NOMO-1 treated with dmso at 0.1 percent for 144 hours (cell line): Measurements from ENCODE around the gene TBC1D7.

Source experiments
- DNase-seq: peaks from one replicate; lab custom pipeline; 2025; ENCODE audit not compliant: unreplicated experiment; lab: John Stamatoyannopoulos, UW

Gene TBC1D7

DNA sequence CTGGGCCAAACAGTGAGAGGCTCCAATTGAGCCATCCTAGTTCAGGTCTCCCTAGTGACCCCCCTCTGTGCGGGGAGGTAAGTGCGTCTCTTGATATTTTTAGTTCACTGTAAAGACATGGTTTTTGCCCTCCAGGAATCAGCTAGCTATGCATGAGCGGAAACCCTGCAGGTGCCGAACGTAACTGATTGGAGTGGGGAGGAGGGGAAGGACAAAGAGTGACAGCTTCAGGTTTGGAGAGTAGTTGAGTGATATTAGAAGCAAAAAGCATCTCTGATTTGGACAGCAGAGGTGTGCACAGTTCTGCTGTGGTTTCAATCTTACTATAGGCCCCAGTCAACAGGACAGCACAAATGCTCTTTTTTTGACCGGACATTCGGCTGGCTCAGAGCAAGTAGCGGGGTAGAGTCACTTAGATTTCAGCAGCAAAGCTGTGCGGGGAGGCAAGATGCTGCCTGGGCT, 31.8 kb downstream of the TBC1D7 start:
- DNase-seq: no peak

DNA sequence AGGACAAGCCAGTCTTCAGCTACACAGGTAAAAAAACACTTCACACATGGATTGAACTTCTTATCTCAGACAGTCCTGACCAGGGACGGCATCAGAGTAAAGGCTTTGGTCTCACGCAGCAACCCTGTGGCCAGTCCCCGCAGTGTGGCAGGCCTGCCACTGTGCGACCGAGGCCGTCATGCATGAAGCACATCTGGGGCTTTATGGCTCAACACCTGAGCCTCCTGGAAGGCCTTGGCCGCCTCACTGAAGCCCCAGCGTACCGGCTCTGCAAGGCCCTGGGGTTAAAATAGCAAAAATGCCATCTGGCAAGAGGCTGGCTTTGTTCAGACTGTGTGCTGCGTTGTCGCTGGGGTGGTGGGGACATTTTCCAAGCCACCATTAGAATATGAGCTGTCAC, 32.8 kb downstream of the TBC1D7 start:
- no peak for DNase-seq

DNA sequence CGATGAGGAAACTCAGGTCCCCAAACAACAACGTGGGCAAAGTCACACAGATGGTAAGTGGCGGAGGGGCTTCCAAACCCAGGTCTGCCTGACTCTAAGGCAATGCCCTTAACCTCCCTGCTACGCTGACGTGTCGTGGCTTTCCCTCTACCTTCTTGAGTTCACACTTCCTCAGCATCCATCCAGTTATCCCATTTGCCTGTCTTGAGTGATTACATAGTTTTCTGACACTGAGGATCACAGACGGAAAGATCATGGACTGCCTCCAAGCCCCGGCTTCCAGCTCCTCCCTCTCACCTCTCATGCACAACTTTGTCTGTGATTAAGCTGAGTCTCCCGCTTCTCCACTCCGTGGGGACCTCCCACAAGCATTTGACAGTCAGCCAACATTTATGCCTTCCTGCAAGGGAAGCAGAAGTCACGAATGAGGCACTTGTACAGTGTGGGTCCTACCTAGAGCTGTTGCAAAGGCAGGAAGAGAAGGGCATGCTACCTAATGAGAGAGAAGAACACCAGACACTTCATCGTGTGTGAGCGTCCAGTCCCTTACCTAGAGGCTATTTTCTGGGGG, 33.8 kb downstream of the TBC1D7 start:
- DNase-seq: no peak

DNA sequence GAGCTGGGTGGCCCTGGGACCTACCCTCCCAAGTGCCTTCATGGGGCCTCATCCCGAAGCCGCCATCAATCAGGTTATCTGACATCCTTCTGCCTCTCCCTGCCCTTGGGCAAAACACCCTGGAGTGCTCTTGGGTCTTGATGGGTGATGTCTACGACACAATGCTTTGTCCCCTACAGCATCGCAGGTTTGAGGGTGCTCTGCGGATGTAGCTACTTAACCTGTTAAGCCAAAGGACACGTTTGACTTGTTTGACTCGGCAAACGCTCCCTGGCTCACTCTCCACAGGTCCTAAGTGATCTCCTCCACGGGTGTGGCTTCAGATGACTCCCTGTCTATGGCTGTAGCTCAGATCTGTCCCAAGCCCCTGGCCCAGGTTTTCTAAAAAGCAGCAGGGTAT, 35.6 kb downstream of the TBC1D7 start:
- DNase-seq: no peak

DNA sequence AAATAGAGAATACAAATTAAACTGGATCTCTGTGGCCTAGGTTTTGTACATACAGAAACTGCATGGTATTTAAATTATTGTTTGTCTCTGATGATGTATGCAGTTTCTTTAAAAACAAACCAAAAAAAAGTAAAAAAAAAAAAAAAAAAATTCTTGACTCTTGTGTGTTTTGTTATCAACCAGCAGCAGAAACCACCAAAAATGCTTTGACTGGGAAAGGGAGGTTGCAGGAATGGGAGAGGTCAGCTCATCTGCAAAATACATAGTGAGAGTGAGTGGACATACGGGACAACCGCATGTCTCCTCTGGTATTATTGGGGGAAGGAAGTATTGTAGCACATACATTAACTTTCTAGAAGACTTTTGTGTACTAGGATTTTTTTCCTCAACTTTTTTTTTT, 38.0 kb downstream of the TBC1D7 start:
- no peak for DNase-seq

DNA sequence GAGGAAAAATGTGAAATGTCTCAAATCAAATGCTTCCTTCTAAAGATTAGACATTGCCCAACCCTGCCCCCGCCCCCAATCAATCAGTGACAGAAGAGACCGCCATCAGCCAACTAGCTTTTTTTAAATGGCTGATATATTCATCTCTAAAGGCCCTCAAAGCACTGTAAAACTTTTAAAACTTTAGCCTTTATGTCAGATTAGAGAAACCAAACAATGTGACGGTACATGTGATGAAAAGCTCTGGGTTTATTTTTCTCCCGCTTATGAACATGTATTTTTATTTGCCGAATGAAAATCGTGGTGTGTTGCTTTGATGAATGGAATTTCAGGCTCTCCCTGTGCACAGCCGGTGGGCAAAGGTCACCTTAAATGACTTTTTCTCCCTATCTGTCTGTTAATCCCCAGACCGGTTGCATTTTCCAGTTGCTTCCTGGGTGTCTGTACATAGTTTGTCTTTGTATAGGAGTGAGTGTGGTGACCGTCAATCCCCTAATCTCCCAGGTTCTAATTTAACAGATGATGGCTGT, 38.5 kb downstream of the TBC1D7 start:
- DNase-seq: no peak

DNA sequence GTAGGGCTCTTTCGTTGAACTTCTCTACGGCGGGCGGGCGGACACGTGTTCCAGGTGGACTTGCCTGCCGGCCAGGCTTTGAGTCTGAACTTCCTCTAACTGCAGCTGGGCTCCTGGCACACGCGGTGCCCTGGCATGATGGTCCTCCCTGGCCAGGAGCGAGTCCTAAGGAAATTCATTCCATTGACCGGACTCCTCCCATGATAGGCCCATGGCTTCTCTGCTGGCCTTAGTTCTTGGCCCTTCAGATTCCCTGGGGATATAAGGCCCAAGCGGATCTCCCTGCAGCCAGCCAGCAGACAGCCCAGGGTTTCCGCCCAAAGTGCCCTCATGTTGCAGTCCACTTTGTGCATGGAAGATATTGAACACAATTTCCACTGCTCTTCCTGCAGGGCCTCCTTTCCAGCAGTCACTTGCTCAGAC, 39.4 kb downstream of the TBC1D7 start:
- DNase-seq: no peak

DNA sequence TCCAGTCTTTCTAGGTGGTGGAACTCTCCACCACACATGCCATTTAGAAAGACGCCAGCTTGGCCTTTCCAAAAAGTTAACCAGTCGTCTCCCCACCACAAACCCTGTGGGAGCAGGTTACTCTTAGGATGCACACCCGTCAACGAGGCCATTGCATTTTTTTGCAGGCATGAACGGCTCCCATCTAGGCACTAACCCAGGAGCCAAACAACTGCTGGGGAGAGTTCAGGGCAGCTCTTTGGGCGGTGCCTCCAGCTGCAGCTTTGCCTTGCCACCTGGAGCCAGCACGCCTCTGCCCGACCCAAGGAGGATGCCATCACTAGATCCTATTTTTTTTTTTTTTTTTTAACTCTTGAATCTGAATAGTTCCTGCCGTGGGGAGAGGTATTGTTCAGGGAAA, 39.9 kb downstream of the TBC1D7 start:
- no peak for DNase-seq

DNA sequence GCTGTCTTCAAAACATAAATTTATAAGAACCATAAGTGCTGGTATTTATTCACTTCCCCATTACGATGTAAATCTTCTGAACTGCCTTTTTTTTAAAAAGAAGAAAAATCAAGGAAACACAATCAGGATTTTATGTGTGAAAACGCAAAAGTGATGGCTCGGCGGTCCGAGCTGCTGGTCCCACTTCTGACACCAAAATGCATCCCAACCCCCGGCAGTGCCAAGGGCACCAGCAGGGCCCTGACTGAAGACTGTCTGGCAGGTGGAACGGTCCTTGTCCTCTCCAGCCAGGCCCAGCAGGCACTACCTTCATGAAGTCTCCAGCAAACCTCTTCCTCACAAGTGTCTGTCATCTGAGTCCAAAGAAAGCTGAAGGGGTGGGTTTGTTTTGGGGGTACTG, 41.2 kb downstream of the TBC1D7 start:
- no peak for DNase-seq

DNA sequence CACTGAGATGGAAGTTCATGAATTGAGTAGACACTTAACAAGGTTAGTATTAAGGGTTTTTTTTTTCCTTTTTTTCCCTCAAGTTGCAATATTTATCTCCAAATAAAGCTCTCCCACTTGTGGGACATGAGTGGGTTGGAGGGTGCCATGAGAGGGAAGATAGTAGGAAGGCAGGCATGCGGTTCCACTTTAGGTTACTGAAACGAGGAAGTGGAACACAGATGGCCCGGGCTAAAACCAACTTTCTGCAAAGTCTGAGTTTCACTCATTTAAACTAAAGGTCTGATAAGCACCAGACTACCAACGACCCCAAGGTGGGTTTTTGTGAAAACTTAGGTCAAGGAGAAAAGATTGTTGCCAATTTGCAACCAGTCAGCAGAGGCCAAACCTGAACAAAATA, 42.2 kb downstream of the TBC1D7 start:
- no peak for DNase-seq

DNA sequence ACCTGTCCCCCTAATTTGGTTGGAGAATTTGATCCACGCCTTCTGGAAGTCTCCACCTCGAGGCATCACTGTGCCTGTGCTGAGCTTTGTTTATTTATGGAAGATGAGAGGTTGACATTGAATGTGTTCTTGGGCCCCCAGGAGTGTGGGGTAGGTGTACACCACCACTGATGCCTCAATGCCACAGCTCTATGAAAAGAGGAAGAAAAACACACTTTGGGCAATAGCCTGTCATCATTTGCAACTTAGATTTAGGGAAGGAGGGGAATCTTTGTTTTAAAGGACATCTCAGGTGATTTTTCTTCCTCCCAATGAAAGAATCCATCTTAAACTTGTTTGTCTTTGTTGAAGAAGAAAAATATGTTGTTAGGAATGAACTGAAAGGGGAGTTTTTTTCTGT, 42.6 kb downstream of the TBC1D7 start:
- DNase-seq: no peak

DNA sequence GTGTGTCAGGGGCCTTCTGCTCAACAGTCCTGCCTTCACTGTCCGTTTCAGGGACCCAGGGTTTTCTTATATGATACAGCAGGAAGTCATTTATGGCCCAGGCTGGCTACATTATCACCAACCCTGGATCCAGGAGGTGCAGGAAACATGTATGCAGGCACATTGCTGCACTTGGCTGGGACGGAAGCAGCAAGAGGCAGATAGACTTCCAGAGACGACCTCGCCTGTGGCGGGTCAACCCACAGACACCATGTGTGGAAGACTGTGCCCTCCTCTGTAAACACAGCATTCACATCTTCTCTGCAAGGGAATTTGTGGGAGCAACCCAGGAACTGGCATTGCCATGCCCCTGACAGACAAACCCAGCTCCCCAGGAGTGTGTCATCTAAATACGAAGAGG, 43.7 kb downstream of the TBC1D7 start:
- no peak for DNase-seq

DNA sequence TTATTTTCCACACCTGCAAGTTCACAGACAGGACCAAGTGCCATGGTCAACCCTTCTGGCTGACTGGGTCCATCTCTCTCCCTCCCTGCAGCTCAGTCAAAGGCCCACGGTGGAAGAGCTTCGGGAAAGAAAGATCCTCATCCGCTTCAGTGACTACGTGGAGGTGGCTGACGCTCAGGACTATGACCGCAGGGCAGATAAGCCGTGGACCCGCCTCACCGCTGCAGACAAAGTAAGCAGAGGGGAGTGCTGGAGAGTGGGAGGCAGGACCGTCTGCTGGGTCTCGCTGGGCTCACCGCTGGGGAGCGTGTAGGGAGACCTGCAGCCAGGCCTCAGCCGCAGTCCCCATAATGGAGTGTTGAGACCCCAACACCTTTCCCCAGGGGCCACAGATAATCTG, 45.0 kb downstream of the TBC1D7 start:
- no peak for DNase-seq

DNA sequence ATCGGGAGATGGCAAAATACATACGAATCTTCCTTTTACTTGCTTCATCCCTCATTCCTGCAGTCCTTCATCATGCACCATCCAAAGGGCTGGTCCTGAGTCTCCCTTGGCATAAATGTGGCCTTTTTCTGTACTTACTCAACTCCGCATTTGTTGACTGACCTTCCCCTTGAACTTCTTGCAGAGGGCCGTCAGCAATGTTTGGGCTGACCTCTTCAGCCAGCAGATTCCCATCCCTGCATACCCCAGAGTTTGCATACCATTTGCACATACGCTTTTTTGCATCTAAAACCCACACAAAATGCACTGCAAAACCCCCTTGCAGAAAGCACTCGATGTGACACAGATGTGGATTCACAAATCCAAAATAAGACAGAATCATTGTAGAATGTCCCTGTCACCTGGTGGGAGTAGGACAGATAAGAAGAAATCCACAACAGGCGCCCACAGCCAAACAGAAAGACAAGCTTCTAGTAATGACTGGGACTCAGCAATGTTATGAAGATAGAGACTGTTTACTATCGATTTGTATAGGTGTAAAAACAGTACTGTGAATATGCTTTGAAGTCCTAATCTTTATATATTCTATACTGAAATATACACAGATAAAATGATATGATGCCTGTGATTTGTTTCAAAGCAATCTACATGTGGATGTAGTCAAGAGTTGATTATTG, 45.8 kb downstream of the TBC1D7 start:
- no peak for DNase-seq

DNA sequence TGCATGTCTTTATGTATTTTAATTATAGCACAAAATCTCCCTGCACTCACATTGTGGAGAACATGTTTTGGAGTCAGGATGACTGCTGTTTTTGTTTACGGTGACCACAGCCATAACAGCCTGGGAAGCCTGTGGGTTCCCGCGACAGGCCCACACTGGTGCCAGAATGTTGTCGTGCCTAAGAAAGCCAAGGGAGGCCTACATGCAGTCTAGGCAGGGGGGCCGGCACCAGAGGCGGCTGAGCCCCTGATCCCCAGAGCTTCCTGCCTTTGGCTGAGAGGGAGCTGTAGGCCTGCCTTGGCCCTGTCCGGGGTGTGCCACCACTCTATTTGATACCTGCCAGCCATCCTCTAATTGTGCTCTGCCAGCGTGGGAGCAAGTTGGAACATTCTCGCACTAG, 46.7 kb downstream of the TBC1D7 start:
- no peak for DNase-seq

DNA sequence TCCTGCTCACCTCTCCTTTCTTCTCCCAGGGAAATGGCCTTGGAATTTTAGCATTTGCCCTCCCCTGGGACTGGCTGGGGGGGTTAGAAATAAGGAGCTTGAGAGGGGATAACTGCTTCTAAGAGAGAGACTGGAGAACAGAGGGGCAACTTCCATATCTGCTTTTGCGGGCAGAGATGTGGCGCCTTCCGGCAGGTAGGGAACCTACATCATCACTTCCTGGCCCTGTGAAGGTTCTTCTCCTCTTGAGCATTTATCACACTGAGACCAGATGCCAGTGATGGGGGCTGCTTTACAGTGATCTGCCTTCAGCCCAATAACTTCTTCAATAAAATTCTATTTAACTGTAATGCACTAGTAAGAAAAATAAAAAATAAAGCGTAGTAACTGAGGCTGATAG, 48.1 kb downstream of the TBC1D7 start:
- DNase-seq: no peak

DNA sequence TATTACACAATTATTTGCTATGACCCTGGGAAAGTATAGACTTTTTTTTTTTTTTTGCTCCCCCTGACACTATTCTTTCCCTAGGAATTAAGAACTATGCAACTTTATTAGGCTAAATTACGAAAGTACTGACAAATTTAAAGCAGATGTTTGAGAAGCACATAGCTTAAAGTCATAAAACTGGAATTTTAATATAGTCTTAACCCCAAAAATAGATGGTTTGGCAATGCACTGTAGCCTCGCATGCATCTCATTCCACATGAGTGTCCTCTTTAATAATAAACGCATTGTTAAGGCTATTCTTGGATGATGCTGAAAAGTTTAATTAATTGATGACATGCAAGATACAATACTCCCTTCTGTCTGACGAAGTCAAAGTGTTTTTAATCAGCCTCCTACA, 49.3 kb downstream of the TBC1D7 start:
- no peak for DNase-seq

DNA sequence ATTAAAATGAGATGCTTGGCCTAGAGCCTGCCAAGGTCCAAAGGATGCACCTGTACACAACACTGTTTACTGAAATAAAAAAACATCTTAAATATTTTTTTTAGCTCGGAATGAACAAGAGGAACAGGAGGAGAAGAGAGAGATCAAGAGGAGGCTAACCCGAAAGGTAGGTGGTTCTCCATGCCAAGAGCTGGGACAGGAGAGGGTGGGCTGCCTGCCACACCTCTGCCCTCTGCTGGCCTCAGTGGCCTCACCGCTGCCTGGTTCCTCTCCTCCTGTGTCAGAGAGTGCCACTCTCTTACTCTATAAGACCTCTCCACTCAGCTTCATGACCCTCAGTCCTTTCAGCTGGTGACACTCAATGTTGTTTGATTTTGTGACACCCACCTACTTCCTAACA, 50.2 kb downstream of the TBC1D7 start:
- DNase-seq: no peak

DNA sequence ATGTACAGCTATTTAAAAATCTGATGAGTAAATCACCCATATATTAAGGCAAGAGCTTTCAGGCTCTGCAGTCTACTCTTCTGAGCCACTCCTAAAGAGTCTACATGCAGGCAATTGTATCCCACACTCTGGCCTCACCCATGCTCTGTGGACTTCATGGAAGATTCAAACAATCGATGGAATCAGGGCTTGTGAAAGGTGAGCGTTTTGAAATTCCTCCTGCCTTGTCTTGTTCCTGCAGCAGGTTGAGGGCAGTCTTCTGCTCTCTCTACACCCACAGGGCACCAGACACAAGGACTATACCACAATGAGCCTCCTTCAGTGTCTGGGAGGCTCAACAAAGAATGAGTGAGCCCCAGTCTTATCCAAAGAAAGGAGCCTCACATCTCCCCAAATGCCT, 51.1 kb downstream of the TBC1D7 start:
- DNase-seq: no peak

DNA sequence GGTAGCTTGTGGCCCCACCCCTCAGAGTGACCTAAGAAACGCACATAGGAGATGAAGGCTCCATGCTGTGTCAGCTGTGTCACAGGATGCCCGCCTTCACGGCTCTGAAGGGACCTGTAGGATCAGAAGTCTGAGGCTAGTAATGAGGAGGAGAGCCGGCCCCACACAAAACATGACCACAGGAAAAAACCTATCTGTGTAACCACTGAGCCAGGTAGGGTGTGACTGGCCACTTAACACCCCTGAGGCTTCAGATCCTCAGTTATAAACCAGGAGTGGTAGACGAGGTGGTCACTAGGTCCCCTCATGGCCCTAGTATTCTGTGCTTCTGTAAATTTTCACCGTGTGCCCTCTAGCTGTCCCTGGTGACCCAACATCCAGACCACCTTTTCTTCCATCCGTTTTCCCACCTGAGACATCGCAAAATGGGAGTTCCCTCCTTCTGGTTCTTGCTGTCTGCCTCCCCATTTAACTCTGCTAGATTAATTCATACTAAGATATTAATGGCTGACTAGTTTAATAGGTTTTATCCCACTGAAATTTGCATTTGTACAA, 52.8 kb downstream of the TBC1D7 start:
- no peak for DNase-seq

DNA sequence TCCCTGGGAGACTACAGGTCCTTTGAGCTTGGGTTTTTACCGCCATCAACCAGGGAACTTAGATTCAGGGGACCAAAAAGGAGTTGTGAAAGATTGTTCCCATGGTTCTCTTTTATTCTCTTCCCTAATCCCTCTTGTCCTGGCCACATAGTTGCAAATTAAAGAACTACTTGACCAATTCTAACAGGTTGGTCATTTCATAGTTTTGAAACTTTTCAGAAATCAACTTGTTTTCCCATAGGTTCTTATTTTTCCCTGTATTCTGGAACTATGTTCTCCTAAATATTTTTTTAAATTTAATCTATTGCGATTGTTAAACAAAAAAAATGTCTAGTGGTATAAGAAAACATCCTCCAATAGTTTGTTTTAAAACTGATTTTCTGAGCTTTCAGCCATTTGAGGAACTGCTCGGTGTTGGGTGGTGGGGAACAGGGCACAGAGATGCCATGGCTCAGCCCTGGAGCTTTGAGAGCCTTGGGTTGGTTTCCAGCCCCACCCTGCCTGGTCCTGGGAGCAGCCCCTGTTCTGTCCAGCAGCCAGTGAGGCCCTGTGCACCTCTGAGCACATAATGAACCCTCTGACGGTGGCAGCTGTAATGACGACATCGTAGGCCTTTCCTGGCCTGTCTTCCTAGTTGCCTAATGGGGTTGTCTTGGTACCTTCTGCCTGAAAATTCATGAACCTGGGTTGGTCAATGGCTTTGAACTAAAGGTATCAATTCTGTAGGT, 53.5 kb downstream of the TBC1D7 start:
- DNase-seq: no peak
